Measurements from ENCODE around the gene TPCN2. TPM values are rescaled to one million over a fixed set of nuclear protein-coding genes. Genes with fewer than 3 reads are reported as not detected.

Gene TPCN2
- total and polyA plus RNA-seq, 2 of the 4 experiments (the other 2 are of a cell fraction): 3.4 to 8.0 TPM

GRCh38 chr11:69097263-69097662, 48.5 kb downstream of the TPCN2 start:
- Histone ChIP-seq H3K4me1 (ENCODE audit: control insufficient read depth, insufficient read depth, low read length) (peaks cover 3% of the 10 kb centered on the region; the same call in 1 of the 2 replicates), H3K79me1 (ENCODE audit: low read depth in 1 of 2, low read length in 2 of 2) (no peaks in the 10 kb centered on the region), H2BK120ac (ENCODE audit: low read depth, low read length) (no peak overlapping the region), H3K36me3 (ENCODE audit: control insufficient read depth, insufficient read depth, low read length) (peaks cover 8% of the 10 kb centered on the region), H3K9ac (ENCODE audit: low read depth, low read length) (no peak overlapping the region), H2BK5ac (ENCODE audit: low read depth, low read length, poor library complexity, severe bottlenecking) (no peak overlapping the region), H3K27me3 (ENCODE audit: control insufficient read depth, insufficient read depth, low read length) (no peaks in the 10 kb centered on the region), H2AK5ac (ENCODE audit: low read depth, low read length) (no peak overlapping the region), H3K4me3 (ENCODE audit: insufficient read depth, low read depth, low read length) (no peak overlapping the region), H4K8ac (ENCODE audit: low read depth in 2 of 2, low read length in 2 of 2) (no peak overlapping the region), H4K91ac (ENCODE audit: insufficient read depth, low read depth, low read length) (no peak overlapping the region), H3K56ac (ENCODE audit: extremely low read depth, insufficient read depth, low read length) (no peak overlapping the region), H3K23ac (ENCODE audit: low read depth, low read length) (no peak overlapping the region), H2AFZ (replicated peaks; ENCODE audit: low read length, poor library complexity) (no peak overlapping the region), H3K4ac (ENCODE audit: low read depth, low read length) (no peak overlapping the region), H2AK9ac (replicated peaks; ENCODE audit: low read depth, low read length, poor library complexity) (no peak overlapping the region), H3K4me2 (ENCODE audit: low read depth, low read length) (no peak overlapping the region), H2BK15ac (ENCODE audit: low read depth, low read length) (no peak overlapping the region), H3K14ac (replicated peaks; ENCODE audit: low read depth, low read length) (no peak overlapping the region), H4K5ac (ENCODE audit: low read depth, low read length) (no peak overlapping the region), H3K18ac (ENCODE audit: low read depth, low read length) (no peak overlapping the region), H3K9me1 (ENCODE audit: insufficient read depth, low read length) (no peaks in the 10 kb centered on the region), H4K20me1 (ENCODE audit: insufficient read depth, low read length) (peaks cover 7% of the 10 kb centered on the region), H3K9me3 (ENCODE audit: control insufficient read depth, insufficient read depth, low read length) (no peaks in the 10 kb centered on the region), H3K27ac (ENCODE audit: insufficient read depth, low read length) (no peak overlapping the region), H2BK20ac (ENCODE audit: low read depth, low read length) (no peak overlapping the region)
- ATAC-seq (ENCODE audit: low read depth) (no peak), DNase-seq (no peak)
- no TSS peak for BruUV-seq (replicated peaks)
- in situ Hi-C loops (cut with MboI; ENCODE audit: low sequenced_read_pairs) (no loop called here), intact Hi-C loops (cut with micrococcal nuclease) (no loop called here), dilution Hi-C loops (cut with HindIII; ENCODE audit: low sequenced_read_pairs, unreplicated experiment) (no loop called here)
- WGBS, 2 experiments (ENCODE audit: extremely low coverage in 2 of 2, insufficient read length in 1 of 2): 93% methylated on average over 3 of the region's 16 CpGs; no CpG with 5 or more reads in 1 of the 2 experiments
- TF ChIP-seq CTCF (conservative IDR thresholded peaks at IDR 0.05; ENCODE audit: low read depth, low read length) (no peak), CHD1 (IDR thresholded peaks at IDR 0.05; ENCODE audit: low read depth, low read length) (no peak), MXI1 (IDR thresholded peaks at IDR 0.05; ENCODE audit: borderline replicate concordance, low read depth, low read length) (no peak), MAFK (IDR thresholded peaks at IDR 0.05; ENCODE audit: low read depth, low read length) (no peak), RAD21 (IDR thresholded peaks at IDR 0.05; ENCODE audit: low read length) (no peak), POLR2A (IDR thresholded peaks at IDR 0.05; ENCODE audit: low read depth, low read length) (no peak), RFX5 (IDR thresholded peaks at IDR 0.05; ENCODE audit: low read depth, low read length) (no peak), FOS (IDR thresholded peaks at IDR 0.05; ENCODE audit: low read depth, low read length) (no peak), MAZ (IDR thresholded peaks at IDR 0.05; ENCODE audit: borderline replicate concordance, low read depth, low read length) (no peak), RCOR1 (IDR thresholded peaks at IDR 0.05; ENCODE audit: insufficient replicate concordance, low read length) (no peak), BHLHE40 (IDR thresholded peaks at IDR 0.05; ENCODE audit: low read depth, low read length) (no peak), NFE2L2 (IDR thresholded peaks at IDR 0.05; ENCODE audit: low read depth, low read length) (no peak), CEBPB (IDR thresholded peaks at IDR 0.05; ENCODE audit: low read depth, low read length) (no peak), SMC3 (IDR thresholded peaks at IDR 0.05; ENCODE audit: low read depth, low read length) (no peak)
- TF ChIP-seq, protein P1, sequence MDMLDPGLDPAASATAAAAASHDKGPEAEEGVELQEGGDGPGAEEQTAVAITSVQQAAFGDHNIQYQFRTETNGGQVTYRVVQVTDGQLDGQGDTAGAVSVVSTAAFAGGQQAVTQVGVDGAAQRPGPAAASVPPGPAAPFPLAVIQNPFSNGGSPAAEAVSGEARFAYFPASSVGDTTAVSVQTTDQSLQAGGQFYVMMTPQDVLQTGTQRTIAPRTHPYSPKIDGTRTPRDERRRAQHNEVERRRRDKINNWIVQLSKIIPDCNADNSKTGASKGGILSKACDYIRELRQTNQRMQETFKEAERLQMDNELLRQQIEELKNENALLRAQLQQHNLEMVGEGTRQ (IDR thresholded peaks at IDR 0.05; ENCODE audit: low read depth, low read length): no peak
- TF ChIP-seq, protein P2, sequence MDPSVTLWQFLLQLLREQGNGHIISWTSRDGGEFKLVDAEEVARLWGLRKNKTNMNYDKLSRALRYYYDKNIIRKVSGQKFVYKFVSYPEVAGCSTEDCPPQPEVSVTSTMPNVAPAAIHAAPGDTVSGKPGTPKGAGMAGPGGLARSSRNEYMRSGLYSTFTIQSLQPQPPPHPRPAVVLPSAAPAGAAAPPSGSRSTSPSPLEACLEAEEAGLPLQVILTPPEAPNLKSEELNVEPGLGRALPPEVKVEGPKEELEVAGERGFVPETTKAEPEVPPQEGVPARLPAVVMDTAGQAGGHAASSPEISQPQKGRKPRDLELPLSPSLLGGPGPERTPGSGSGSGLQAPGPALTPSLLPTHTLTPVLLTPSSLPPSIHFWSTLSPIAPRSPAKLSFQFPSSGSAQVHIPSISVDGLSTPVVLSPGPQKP (IDR thresholded peaks at IDR 0.05; ENCODE audit: borderline replicate concordance, low read depth, low read length): no peak
- ChIA-PET POLR2A (ENCODE audit: unreplicated experiment) (no interaction called here), CTCF (no interaction called here)

Data from IMR-90 (cell line).